GM06990 (cell line): ENCODE data around the gene ZDHHC19.

Experiments
- DNase-seq: peaks from one replicate; pipeline ENCODE4 v3.0.0-alpha.2; 2011; ENCODE audit not compliant: insufficient read length; ENCODE audit errors: extremely low read depth
- H3K27me3 ChIP-seq: replicated peaks from 2 replicates; pipeline ENCODE4 v1.6.0; 2011; ENCODE audit warnings: low read length; ENCODE audit not compliant: control insufficient read depth, insufficient read depth
- H3K36me3 ChIP-seq: 2 replicates; pipeline ENCODE4 v1.5.1; 2011; ENCODE audit warnings: low read length; ENCODE audit not compliant: control insufficient read depth, insufficient read depth
- H3K4me3 ChIP-seq: replicated peaks from 2 replicates; pipeline ENCODE4 v1.5.1; 2011; ENCODE audit warnings: low read depth, mild to moderate bottlenecking, control low read depth, low read length
- CTCF ChIP-seq: IDR thresholded peaks from 2 replicates; pipeline ENCODE4 v1.5.1; 2011; ENCODE audit warnings: low read length, control low read depth, mild to moderate bottlenecking, inconsistent platforms; ENCODE audit not compliant: insufficient read depth, poor library complexity, severe bottlenecking

The ZDHHC19 gene

DNA sequence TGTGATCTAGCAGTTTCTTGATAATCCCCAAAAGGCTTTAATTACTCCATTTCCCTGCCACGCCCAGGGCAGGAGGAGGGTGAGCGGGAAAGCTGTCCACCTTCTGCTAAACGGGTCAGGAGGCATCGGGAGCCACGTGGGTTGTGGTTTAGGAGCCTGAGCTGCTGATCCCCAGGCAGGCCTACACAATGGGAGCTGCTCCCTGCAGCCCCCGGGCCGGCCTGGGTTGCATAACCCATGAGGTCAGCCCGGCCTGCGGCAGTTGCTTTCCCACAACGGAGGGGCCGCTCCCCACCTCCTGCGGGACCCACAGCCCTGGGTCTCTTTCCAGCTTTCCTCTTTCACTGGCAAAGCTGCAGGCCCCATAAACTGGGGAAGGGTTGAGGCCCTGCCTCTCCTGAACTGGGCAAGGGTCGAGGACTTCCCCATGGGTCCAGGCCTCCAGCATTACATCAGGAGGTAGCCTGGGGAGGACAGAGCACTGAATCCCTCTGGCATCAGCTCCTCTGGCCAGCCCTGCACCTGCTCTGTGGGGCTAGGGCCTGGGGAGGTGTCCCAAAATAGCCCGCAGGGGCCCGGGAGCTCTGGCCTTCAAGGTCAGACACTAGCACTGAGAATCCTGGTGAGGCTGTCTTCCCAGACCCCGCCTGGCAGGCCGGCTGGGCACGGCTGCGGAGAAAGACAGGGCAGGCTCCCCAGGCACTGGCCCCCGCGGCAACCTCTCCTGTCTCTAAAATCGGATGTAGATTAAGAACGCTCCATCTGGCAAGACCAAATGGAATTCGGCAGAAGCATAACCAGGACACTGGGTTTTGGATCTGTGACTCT lies 47.3 kb downstream of the ZDHHC19 start:
- H3K36me3 ChIP-seq: no peaks in the 10 kb centered on the region
- DNase-seq: no peak
- TF ChIP-seq CTCF: no peak
- H3K4me3 ChIP-seq: no peak overlapping the region
- H3K27me3 ChIP-seq: no peaks in the 10 kb centered on the region

DNA sequence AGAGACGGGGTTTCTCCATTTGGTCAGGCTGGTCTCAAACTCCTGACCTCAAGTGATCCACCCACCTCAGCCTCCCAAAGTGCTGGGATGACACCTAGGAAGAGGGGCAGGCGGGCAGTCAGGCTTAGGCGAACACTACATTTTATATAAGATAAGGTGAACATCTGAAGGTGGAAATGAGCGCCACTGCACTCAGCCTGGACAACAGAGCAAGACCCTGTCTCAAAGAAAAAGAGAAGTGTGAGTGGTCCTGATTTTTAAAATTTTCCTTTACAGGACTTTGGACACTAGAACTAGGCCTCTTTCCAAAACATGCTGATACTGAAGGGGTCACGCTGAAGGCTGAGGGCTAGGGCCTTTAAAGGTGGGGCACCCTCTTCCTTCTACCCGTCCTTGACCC lies 48.0 kb downstream of the ZDHHC19 start:
- DNase-seq: no peak
- H3K4me3 ChIP-seq: no peak overlapping the region
- no peaks in the 10 kb centered on the region for H3K36me3 ChIP-seq
- no peak for TF ChIP-seq CTCF
- H3K27me3 ChIP-seq: no peaks in the 10 kb centered on the region

GRCh38 chr3:196162679-196163078 lies 48.5 kb downstream of the ZDHHC19 start:
- Histone ChIP-seq H3K36me3 (no peaks in the 10 kb centered on the region), H3K27me3 (no peaks in the 10 kb centered on the region), H3K4me3 (no peak overlapping the region)
- DNase-seq: no peak
- TF ChIP-seq CTCF: no peak

DNA sequence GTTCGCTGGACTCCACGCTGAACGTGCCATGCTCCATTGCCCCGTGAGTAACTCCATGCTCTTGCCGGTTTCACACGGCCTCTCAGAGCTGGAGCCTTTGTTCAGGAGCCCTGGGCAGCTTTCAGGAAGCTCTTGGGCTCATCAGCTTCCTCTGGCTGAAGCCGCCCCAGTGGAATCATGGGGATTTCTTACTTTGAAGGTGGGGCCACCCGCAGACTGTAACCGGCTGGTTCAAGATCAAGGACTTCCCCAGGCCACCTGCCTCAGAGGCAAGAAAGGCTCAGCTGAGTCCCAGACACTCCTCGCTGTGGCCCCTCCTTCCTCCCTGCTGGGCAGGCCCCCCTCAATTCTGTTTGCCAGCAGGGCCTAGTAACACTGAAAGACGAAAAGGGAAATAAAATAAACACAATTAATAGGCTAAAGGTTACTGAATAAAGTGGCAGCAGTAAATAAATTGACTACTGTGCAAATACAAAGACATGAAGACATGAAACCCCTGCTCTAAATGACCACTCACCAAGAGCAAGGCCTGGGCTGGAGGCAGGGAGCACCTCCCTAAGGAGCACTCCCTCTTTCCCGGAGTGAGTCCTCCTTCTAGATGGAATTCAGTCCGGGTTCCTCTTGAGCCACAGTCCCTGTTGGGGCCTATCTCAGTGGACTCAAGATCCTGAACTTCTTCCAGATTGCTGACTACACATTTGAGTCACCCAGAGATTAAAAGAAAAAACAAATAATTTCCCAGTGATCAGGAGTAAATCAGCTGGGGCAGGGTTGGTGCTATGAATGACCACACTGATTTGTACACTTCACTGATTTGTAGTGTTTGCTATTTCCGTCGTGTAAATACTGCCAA lies 51.0 kb downstream of the ZDHHC19 start:
- TF ChIP-seq CTCF: no peak
- DNase-seq: peak; percentile 74
- Histone ChIP-seq H3K27me3 (no peaks in the 10 kb centered on the region), H3K4me3 (no peak overlapping the region), H3K36me3 (no peaks in the 10 kb centered on the region)

DNA sequence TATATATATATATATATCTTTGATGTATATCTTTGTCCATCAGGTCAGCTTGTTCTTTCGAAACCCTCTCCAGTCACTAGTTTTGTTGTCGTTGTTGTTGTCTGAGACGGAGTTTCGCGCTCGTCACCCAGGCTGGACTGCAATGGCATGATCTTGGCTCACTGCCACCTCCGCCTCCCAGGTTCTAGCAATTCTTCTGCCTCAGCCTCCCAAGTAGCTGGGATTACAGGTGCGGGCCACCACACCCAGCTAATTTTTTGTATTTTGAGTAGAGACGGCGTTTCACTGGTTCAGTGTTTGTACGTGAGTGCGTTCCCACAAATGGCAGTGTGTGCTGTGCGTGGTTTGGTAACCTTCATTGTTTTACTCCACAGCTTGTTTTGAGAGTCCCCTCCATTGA lies 51.7 kb downstream of the ZDHHC19 start:
- TF ChIP-seq CTCF: no peak

More for the DNA sequence above, 51.7 kb downstream of the ZDHHC19 start:
- DNase-seq: no peak
- Histone ChIP-seq H3K4me3 (no peak overlapping the region), H3K27me3 (no peaks in the 10 kb centered on the region), H3K36me3 (no peaks in the 10 kb centered on the region)
